Measurements from ENCODE around the gene DCAF15.

The DCAF15 gene

GRCh38 chr19:13984875-13985741 lies 32.8 kb downstream of the DCAF15 start:
- no peaks in the 10 kb centered on the region for H3K27me3 ChIP-seq (ENCODE audit: control insufficient read depth, insufficient read depth, low read length)
- H3K36me3 ChIP-seq (ENCODE audit: control insufficient read depth, insufficient read depth, low read length): no peaks in the 10 kb centered on the region
- no peak overlapping the region for H3K27ac ChIP-seq (ENCODE audit: low read depth, low read length)
- H3K4me1 ChIP-seq (ENCODE audit: control insufficient read depth, insufficient read depth, low read length): no peaks in the 10 kb centered on the region
- no peak overlapping the region for H3K9ac ChIP-seq (ENCODE audit: low read length)
- no peak overlapping the region for H3K4me3 ChIP-seq (ENCODE audit: low read length)

GRCh38 chr19:13985771-13986347 lies 33.5 kb downstream of the DCAF15 start:
- Histone ChIP-seq H3K27me3 (ENCODE audit: control insufficient read depth, insufficient read depth, low read length) (no peaks in the 10 kb centered on the region), H3K36me3 (ENCODE audit: control insufficient read depth, insufficient read depth, low read length) (no peaks in the 10 kb centered on the region), H3K4me1 (ENCODE audit: control insufficient read depth, insufficient read depth, low read length) (no peaks in the 10 kb centered on the region), H3K9ac (ENCODE audit: low read length) (no peak overlapping the region), H3K4me3 (ENCODE audit: low read length) (peak overlapping the region; percentile 11), H3K27ac (ENCODE audit: low read depth, low read length) (no peak overlapping the region)

- peak overlapping the region; percentile 11 for H3K4me3 ChIP-seq (ENCODE audit: low read length)
- H3K9ac ChIP-seq (ENCODE audit: low read length): no peak overlapping the region
- no peaks in the 10 kb centered on the region for H3K36me3 ChIP-seq (ENCODE audit: control insufficient read depth, insufficient read depth, low read length)
- no peaks in the 10 kb centered on the region for H3K4me1 ChIP-seq (ENCODE audit: control insufficient read depth, insufficient read depth, low read length)
- H3K27me3 ChIP-seq (ENCODE audit: control insufficient read depth, insufficient read depth, low read length): no peaks in the 10 kb centered on the region
- peak overlapping the region; percentile 38 for H3K27ac ChIP-seq (ENCODE audit: low read depth, low read length)
Observed at GRCh38 chr19:13986348-13986904, 34.1 kb downstream of the DCAF15 start.

- H3K27ac ChIP-seq (ENCODE audit: low read depth, low read length): peak overlapping the region; percentile 38
- no peaks in the 10 kb centered on the region for H3K36me3 ChIP-seq (ENCODE audit: control insufficient read depth, insufficient read depth, low read length)
- no peaks in the 10 kb centered on the region for H3K4me1 ChIP-seq (ENCODE audit: control insufficient read depth, insufficient read depth, low read length)
- no peaks in the 10 kb centered on the region for H3K27me3 ChIP-seq (ENCODE audit: control insufficient read depth, insufficient read depth, low read length)
- peak overlapping the region; percentile 11 for H3K4me3 ChIP-seq (ENCODE audit: low read length)
- H3K9ac ChIP-seq (ENCODE audit: low read length): no peak overlapping the region
Observed at GRCh38 chr19:13987101-13987890, 35.0 kb downstream of the DCAF15 start.

GRCh38 chr19:13989487-13989886 lies 37.2 kb downstream of the DCAF15 start:
- no peak overlapping the region for H3K9ac ChIP-seq (ENCODE audit: low read length)
- no peaks in the 10 kb centered on the region for H3K4me1 ChIP-seq (ENCODE audit: control insufficient read depth, insufficient read depth, low read length)
- peaks cover 4% of the 10 kb centered on the region for H3K36me3 ChIP-seq (ENCODE audit: control insufficient read depth, insufficient read depth, low read length)
- H3K4me3 ChIP-seq (ENCODE audit: low read length): no peak overlapping the region
- H3K27me3 ChIP-seq (ENCODE audit: control insufficient read depth, insufficient read depth, low read length): no peaks in the 10 kb centered on the region
- no peak overlapping the region for H3K27ac ChIP-seq (ENCODE audit: low read depth, low read length)

- Histone ChIP-seq H3K4me3 (ENCODE audit: low read length) (no peak overlapping the region), H3K4me1 (ENCODE audit: control insufficient read depth, insufficient read depth, low read length) (no peaks in the 10 kb centered on the region), H3K36me3 (ENCODE audit: control insufficient read depth, insufficient read depth, low read length) (peaks cover 5% of the 10 kb centered on the region), H3K27ac (ENCODE audit: low read depth, low read length) (no peak overlapping the region), H3K27me3 (ENCODE audit: control insufficient read depth, insufficient read depth, low read length) (no peaks in the 10 kb centered on the region), H3K9ac (ENCODE audit: low read length) (no peak overlapping the region)
Observed at GRCh38 chr19:13990085-13990484, 37.8 kb downstream of the DCAF15 start.

GRCh38 chr19:13992025-13992424 lies 39.7 kb downstream of the DCAF15 start:
- no peaks in the 10 kb centered on the region for H3K4me1 ChIP-seq (ENCODE audit: control insufficient read depth, insufficient read depth, low read length)
- no peak overlapping the region for H3K27ac ChIP-seq (ENCODE audit: low read depth, low read length)
- H3K27me3 ChIP-seq (ENCODE audit: control insufficient read depth, insufficient read depth, low read length): no peaks in the 10 kb centered on the region
- no peak overlapping the region for H3K4me3 ChIP-seq (ENCODE audit: low read length)
- H3K9ac ChIP-seq (ENCODE audit: low read length): no peak overlapping the region
- peaks cover 9% of the 10 kb centered on the region for H3K36me3 ChIP-seq (ENCODE audit: control insufficient read depth, insufficient read depth, low read length)

- Histone ChIP-seq H3K36me3 (ENCODE audit: control insufficient read depth, insufficient read depth, low read length) (peaks cover 9% of the 10 kb centered on the region), H3K27ac (ENCODE audit: low read depth, low read length) (no peak overlapping the region), H3K4me3 (ENCODE audit: low read length) (no peak overlapping the region), H3K4me1 (ENCODE audit: control insufficient read depth, insufficient read depth, low read length) (no peaks in the 10 kb centered on the region), H3K9ac (ENCODE audit: low read length) (no peak overlapping the region), H3K27me3 (ENCODE audit: control insufficient read depth, insufficient read depth, low read length) (no peaks in the 10 kb centered on the region)
Observed at GRCh38 chr19:13993590-13994300, 41.4 kb downstream of the DCAF15 start.

- no peaks in the 10 kb centered on the region for H3K27me3 ChIP-seq (ENCODE audit: control insufficient read depth, insufficient read depth, low read length)
- H3K9ac ChIP-seq (ENCODE audit: low read length): no peak overlapping the region
- no peaks in the 10 kb centered on the region for H3K4me1 ChIP-seq (ENCODE audit: control insufficient read depth, insufficient read depth, low read length)
- no peak overlapping the region for H3K4me3 ChIP-seq (ENCODE audit: low read length)
- peaks cover 9% of the 10 kb centered on the region for H3K36me3 ChIP-seq (ENCODE audit: control insufficient read depth, insufficient read depth, low read length)
- H3K27ac ChIP-seq (ENCODE audit: low read depth, low read length): no peak overlapping the region
Observed at GRCh38 chr19:13995017-13995728, 42.9 kb downstream of the DCAF15 start.

GRCh38 chr19:13995878-13996765 lies 43.8 kb downstream of the DCAF15 start:
- no peak overlapping the region for H3K27ac ChIP-seq (ENCODE audit: low read depth, low read length)
- H3K9ac ChIP-seq (ENCODE audit: low read length): no peak overlapping the region
- no peaks in the 10 kb centered on the region for H3K4me1 ChIP-seq (ENCODE audit: control insufficient read depth, insufficient read depth, low read length)
- H3K36me3 ChIP-seq (ENCODE audit: control insufficient read depth, insufficient read depth, low read length): peaks cover 9% of the 10 kb centered on the region
- H3K4me3 ChIP-seq (ENCODE audit: low read length): no peak overlapping the region
- no peaks in the 10 kb centered on the region for H3K27me3 ChIP-seq (ENCODE audit: control insufficient read depth, insufficient read depth, low read length)
